Activated CD4-positive, alpha-beta T cell treated with anti-CD3 and anti-CD28 coated beads, Interleukin-2, amount 50 U/mL, for 1 hour (primary cell): ENCODE data around the gene PTCHD4.
"Not testable (repeated sequence)": the region's sequence is repeated elsewhere in the genome, so short reads cannot be mapped to it uniquely, and the experiment has no call there.

Experiments
- DNase-seq: peaks from one replicate; pipeline ENCODE4 v3.0.0-alpha.2; 2020

Gene PTCHD4

DNA sequence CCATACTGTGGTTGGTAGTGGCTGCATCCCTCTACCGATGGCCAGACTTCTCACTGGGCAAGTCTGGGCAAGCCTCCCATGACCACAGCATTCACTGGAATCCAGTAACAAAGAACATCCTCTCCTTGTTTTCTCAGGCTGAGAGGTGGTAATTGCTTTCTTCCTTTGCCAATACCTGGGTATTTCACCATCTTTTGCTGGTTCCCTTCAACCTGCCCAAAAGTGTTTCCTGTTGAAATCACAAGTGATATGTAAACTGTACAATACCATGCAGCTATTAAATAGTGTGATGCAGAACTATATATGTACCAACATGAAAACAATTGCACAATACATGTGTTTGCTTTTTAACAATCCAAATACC is at the start of gene PTCHD4:
Gene PTCHD4 (minus strand): TSS at position 55 of the 364 bp plus-strand sequence. CDS start 42,240 bp downstream, outside the sequence.
- DNase-seq, result no peak

DNA sequence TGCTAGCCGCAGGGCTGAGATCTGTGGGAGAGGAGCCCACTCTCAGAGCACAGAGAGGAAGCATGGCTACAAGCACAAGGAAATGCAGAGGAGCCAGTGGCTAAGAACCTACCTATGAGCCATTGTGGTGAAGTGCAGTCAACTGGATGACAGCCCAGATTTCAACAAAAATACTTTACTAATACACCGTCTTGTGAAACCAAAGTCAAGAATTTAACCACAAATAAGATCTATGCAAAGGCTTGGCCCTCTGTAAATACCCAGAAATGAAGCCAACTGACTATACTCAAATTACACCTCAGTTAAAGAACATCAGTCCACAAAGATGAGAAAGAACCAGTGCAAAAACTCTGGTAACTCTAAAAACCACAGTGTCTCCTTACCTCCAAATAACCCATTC is 40.1 kb upstream of the PTCHD4 start:
- DNase-seq, result no peak

DNA sequence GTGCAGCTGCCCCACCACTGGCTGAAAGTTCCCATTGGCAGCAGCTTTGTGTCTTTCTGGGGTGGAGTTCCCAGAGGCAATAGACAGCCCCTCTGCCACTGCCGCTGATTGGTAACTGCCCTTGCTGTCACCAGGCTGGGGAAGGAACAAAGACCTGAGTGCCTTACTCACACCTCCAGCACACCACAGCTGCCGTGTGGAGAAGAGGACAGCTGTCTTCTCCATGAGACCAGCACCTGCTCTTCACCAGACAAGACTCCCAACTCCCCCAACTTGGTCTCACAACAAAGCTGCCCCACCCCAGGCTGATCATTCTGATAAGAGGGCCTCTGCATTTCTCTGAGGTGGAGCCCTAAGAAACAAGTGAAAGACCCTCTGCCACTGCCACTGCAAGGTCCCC is 39.7 kb upstream of the PTCHD4 start:
- no peak for DNase-seq

DNA sequence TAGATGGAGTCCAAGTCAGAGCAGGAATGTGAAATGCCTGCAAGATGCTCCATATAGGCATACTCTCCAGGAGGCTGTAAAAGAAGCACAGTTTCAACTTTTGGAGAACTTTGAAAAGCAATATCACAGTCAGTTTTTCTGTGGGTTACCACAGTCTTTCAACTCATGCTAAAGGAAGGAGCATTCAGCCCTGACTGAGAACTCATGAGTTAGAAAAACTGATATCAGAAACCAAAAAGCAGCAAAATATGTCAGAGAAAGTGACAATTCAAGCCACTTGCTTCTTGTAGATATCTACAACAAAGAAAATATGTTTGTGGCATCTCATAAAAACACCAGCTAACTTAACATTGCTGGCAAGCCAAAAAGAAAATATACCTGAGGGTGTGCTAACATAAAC is 36.1 kb upstream of the PTCHD4 start:
- DNase-seq, result no peak

DNA sequence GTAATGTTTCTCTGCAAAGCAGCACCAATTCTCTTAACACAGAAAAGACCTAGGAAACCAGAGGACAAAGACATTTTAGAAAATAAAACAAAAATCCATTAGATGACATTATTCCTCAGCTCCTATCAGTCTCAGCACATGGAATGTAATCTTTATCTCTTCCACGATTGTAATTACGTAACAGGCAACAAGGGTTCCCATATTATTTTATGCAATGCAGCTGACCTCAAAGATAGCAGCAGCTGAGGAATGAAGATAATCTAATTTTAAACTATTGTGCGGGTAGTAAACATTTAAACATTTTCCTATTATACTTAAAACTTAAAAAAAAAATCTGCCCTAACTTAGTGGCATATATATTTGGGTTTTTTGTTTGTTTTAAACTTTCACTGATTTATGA is 33.0 kb upstream of the PTCHD4 start:
- no peak for DNase-seq

DNA sequence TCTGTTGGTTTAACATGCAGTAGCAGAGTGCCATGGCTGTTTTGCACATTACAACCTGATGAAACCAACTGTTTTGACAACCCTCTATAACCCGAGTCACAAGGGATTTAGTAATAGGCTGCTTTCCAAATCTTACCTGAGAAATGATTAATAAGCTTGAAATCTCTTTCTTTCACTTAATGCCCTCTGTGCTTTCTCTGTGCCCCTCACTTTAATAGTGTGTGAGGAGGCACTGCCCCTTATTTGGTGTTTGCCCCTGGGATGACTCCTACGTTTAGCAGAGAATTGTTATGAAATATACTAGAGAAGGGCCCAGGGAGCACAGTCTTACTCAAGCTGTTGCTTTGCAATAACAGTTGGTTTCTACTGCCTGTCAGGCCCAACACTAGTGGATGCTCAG is 31.0 kb upstream of the PTCHD4 start:
- no peak for DNase-seq

DNA sequence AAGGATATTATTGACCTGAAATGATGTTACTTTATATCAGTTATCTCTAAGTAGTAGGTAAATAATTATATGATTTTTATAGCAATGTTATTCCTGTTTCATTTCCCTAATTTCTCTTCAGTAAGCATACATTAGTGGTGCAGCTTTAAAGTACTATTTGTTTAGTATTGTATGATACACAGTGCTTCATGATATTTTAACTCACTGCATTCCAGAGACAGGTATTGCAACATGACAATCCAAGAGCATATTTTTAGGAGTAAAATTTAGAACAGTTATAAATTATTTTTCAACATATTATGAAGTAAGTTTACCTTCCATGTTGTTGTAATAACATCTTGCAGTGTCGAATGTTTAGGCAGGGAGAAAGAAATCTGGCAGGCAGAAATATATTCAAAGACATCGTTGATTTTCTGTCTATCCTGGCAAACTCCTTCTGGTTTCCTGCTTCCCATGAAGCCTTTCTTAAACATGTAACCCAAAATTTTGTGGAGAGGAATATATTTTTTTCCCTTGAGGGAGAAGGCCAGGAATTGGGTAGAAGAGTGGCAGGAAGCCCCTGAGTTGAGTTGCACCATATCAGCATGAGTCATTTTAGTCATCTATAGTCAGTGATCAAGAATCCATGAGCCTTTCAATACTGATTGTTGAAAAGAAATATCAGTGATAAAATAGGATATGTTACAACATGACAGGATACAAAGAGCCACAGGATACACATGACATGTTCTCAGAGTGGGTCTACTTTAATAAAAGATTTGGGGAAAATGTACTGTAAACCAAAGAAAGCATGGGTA is 29.0 kb upstream of the PTCHD4 start:
- DNase-seq, result no peak

DNA sequence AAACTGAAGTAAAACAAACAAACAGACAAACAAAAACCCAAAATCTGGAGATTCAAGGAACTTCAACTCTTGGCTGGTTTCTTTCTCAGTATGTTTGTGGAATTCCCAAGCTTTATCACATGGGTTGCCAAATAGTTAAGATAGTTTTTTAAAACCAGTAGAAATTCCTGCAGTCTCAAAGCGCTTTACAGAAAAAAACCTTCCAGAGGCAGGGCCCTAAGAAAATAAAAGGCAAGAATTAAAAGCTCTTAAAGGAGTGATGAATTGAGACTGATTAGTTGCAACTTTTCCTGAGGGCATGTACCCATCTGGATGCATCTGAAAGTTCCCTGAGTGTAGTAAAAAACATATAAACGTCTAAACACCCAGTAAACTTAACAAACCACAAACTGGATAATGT is 25.9 kb upstream of the PTCHD4 start:
- DNase-seq, result no peak

DNA sequence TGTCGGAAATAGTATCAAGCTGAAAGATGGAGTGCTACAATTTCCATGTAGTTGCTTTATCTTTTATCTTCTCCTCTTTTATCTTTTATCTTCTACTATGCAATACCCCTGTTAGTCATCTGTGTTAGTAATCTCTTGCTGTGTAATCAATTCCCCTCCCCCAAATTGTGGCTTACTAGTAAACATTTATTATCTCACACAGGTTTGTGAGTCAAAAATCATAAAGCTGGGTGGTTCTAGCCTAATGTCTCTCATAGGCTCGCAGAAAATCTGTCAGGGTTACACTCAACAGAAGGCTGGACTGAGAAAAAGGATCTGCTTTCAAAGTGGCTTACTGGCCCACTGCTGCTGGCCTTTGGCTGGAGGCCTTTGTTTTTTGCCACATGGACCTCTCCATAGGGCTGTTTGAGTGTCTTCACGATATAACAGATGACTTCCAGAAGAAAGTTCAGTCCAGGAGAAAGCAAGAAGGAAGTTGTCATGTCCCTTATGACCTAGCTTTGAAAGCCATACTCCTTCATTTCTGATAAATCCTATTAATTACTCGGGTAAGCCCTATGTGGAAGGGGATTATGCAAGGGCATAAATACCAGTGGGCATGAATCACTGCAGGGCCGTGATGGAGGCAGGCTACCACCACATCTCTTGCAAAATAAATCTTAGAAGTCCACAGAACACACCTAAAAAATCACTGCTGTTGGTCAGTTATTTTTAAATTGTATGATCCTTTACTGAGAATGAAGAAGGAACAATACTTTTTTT is 24.5 kb upstream of the PTCHD4 start:
- DNase-seq, result no peak

DNA sequence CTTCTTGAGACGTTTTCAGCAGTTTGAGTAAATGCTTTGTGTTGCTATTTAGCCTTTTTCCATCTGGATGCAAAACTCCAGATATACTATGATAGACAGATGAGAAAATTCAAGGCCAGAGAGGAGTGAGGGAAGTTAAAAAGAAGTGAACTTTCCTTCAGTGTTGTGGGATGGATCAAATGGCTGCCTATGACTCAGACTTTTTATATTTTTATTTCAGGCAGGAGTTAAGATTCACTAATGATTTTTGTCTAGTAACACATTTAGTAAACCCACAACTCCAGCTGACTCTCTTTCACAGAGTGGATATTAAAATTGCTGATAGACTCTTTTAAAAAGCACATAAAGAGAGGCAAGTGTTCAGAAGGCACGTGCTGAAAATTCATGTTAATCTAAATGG is 23.2 kb upstream of the PTCHD4 start:
- no peak for DNase-seq

DNA sequence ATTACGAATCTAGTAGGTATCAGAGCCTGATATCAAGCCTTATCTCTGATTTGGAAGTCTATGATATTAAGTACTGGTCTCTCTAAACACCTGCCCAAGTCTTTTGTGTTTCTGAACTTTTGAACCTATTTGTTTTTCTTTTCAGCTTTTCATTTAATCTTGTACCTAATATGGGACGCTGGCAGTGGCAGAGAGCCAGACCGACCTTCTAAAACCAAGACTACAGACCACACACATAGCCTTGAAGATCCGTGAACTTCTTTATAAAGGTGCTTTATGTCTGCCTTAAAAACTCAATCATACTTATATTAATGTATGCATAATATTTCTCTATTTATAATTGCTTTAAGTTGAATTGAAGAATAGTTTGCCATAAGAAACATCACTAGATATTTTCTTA is 12.6 kb upstream of the PTCHD4 start:
- no peak for DNase-seq

DNA sequence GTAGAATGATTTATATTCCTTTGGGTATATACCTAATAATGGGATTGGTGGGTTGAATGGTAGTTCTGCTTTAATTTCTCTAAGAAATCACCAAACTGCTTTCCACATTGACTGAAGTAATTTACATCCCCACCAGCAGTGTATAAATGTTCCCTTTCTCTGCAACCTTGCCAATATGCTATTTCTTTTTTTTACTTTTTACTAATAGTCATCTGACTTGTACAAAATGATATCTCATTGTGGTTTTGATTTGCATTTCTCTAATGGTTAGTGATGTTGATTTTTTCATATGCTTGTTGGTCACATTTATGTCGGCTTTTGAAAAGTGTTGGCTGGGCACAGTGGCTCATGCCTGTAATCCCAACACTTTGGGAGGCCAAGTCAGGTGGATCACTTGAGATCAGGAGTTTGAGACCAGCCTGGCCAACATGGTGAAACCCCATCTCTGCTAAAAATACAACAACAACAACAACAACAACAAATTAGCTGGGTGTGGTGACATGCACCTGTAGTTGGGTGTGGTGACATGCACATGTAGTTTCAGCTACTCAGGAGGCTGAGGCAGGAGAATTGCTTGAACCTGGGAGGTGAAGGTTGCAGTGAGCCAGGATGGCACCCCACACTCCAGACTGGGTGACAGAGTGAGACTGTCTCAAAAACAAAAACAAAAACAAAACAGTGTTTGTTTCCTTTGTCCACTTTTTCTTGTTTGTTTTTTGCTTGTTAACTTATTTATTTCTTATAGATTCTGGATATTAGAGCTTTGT is 11.2 kb upstream of the PTCHD4 start:
- DNase-seq, result not testable (repeated sequence)

DNA sequence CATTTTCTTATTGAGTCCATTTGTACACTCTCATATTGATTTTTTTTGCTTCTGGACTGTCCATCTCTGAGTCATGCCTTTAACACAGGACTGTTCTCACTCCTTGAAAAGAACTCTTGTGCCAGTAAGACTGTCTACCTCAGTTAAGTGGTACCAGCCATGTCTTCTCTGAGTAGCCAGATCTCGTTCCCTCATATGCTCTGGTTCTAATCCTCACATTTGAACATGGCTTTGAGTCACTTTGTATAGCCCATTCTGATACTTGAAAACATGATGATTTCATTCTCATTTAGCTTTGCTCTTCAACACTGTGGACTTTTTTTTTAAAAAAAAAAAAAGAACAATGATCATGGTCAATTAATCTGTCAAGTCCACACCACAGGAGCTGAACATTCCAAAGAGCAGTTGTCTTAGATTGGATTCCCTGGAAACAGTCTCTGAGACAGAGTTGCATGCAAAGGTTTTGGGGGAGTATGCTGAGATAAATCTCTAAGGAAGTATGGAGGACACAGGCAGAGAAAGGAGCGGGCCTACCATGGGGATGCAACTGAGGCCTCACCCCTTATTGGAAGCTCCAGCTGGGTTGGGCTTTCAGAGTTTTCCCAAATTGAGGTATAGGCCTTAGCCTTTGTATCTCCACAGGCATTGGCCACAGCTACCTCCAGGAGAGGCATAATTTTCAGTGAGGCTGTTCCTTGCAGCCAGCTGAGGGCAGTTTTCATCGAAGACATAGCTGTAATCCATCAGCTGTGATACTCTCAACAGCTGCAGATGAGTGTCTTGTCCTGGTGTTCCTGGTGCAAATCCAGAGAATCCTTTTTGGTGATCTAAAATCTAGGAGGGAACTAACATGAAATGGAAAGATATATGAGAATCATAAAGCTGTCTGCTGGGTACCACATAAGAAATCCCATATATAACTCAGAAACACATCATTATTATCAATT is 6.0 kb upstream of the PTCHD4 start:
- DNase-seq, result no peak

DNA sequence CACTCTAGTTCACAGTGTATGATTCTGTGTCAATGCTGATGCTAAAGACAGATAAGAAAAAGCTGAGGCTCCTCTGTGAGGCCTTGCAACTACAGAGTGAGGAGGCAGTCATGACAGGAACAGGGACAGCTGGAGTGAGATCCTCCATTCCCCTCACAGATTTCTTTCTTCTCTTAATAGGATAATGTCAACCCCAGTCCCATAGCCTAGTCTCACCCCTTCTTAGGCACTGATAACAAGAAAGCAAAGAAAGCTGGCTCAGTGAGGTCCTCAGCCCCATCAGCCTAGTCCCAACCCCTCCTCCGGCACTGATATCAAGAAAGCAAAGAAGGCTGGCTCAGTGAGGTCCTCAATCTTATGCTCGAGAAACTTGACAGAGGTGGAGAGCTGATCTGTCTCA is 2.1 kb upstream of the PTCHD4 start:
- no peak for DNase-seq

DNA sequence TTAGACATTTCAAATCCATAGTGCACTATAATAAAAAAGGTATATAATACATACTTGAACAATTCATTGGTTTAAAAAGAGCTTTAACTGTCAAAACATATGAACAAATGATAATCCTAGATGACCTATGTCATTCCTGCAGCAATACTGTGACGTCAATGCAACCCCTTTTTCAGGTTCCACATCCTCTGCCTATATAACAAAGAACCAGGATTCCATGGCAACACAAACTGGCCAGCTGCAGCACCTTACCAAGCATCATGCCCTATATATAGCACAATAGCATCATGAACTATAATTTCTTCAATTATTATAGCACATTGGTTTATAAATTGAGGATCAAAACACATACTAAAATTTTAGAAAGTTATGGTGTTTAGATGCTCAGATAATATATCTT is 578 bp upstream of the PTCHD4 start:
- no peak for DNase-seq

DNA sequence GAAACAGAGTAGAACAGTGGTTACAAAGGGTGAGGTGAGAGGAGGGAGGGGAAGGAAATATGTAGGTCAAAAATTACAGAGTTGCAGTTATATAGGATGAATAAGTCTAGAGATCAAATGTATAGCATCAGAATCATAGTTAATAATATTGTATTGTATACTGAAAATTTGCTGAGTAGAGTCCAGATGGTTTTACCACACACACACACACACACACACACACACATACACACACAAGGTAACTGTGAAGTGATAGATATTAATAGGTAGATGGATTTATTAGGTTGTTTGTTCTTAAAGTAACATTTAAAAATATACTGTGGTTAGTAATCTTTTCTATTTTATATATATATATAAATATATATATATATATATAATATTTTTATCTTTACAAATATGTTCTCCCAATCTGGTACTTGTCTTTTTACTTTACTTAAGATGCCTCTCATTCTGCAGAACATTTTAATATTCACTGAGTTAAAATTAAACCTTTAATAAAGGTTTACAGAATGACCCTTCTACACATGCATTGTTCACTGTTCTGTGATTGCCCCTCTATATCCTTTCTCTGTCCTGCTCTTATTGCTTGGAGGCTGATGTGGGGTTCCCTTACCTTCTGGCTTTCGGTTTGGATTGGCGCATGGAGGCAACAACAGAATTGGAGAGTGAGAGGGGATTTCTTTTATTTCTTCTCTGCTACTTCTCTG is 408 bp downstream of the PTCHD4 start:
- no peak for DNase-seq

DNA sequence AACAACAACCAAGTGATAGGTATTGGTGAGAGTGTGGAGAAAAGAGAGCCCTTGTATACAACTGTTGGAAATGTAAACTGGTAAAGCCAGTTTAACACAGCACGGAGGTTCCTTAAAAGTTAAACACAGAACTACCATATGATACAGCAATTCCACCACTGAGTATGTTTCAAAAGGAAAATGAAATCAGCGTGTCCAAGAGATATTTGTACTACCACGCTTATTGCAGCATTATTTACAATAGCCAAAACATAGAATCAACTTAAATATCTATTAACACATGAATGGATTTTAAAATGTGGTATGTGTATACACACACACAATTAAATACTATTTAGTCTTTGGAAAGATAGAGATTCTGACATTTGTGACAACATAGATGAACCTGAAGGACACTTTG is 1.1 kb downstream of the PTCHD4 start:
- no peak for DNase-seq

DNA sequence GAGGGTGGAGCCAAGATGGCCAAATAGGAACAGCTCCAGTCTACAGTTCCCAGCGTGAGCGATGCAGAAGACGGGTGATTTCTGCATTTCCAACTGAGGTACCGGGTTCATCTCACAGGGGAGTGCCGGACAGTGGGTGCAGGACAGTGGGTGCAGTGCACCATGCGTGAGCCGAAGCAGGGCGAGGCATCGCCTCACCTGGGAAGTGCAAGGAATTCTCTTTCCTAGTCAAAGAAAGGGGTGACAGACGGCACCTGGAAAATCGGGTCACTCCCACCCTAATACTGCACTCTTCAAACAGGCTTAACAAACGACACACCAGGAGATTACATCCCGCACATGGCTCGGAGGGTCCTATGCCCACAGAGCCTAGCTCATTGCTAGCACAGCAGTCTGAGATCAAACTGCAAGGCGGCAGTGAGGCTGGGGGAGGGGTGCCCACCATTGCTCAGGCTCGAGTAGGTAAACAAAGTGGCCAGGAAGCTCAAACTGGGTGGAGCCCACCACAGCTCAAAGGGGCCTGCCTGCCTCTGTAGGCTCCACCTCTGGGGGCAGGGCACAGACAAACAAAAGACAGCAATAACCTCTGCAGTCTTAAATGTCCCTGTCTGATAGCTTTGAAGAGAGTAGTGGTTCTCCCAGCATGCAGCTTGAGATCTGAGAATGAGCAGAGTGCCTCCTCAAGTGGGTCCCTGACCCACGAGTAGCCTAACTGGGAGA is 8.4 kb downstream of the PTCHD4 start:
- DNase-seq, result not testable (repeated sequence)

DNA sequence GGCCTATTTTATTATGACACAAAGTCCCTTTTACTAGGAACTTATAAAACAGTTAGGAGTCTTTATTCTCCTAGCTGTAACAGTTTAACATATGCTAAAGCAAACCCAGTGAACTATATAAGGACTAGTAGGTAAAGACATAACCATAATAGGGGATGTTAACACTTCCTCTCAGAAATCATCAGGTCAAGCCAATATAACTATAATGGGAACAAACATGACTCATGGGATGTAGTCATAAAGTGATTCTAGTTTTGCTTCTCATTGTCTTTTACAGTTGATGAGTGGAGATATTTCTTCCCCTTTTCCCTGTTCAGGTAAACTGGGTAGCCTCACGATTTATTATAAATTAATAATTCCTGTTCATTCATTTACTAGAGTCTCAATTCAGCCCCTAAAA is 9.7 kb downstream of the PTCHD4 start:
- no peak for DNase-seq

DNA sequence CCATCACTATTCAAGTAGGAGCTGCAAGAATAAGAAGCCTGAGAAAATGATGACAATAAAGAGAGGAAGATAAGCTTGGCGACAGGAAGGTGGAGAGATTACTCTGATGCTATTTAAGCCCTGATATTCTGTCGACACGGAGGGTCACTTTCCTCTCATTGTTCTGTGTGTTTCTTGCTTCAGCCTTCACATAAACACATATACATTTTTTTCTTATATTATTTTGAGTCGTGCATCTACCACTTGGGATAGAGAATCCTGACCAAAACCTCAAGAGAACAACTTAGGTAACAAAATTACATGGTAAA is 10.5 kb downstream of the PTCHD4 start:
- DNase-seq, result no peak
